ENCODE results near the gene NYAP2. TPM values are rescaled to one million over a fixed set of nuclear protein-coding genes. Genes with fewer than 3 reads are reported as not detected.

Gene NYAP2
- total RNA-seq, 2 donors from 2014 or later = 0.12 TPM; not detected in 1

- Mint-ChIP-seq H3K4me3 (no peak overlapping the region), H3K27me3 (no peaks in the 10 kb centered on the region), H3K4me1 (peaks cover 8% of the 10 kb centered on the region), H3K36me3 (ENCODE audit: low read depth) (no peaks in the 10 kb centered on the region), H3K27ac (no peak overlapping the region)
- no peaks in the 10 kb centered on the region for H3K9me3 ChIP-seq (ENCODE audit: control insufficient read depth, low read length, poor library complexity, severe bottlenecking)
- ATAC-seq (no peak), DNase-seq (no peak)
Observed at GRCh38 chr2:225468131-225468530, 68.6 kb downstream of the NYAP2 start.

GRCh38 chr2:225471039-225471438 lies 71.5 kb downstream of the NYAP2 start:
- no peaks in the 10 kb centered on the region for H3K4me1 Mint-ChIP-seq
- H3K36me3 Mint-ChIP-seq (ENCODE audit: low read depth) = no peaks in the 10 kb centered on the region
- H3K4me3 Mint-ChIP-seq = no peak overlapping the region
- H3K27ac Mint-ChIP-seq = no peak overlapping the region
- no peaks in the 10 kb centered on the region for H3K9me3 ChIP-seq (ENCODE audit: control insufficient read depth, low read length, poor library complexity, severe bottlenecking)
- ATAC-seq (no peak), DNase-seq (no peak)
- peaks cover 4% of the 10 kb centered on the region for H3K27me3 Mint-ChIP-seq

DNA sequence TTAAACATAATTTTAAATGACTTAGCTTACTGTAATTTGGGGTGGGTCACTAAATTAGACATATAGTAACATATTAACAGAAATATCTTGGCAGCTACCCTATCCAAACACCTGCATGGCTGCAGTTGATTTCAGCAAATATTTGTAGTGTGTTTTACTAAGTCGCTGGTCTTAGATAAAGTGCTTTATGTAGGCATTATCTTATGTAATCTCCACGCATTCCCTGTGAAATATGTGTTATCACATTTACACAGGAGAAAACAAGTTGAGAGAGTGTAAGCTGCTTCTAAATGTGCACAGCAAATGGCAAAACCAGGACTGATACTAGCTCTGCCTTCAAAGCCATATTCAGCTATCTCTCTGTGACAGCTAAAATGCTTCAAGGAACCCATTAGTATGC lies 72.0 kb downstream of the NYAP2 start:
- H3K9me3 ChIP-seq (ENCODE audit: control insufficient read depth, low read length, poor library complexity, severe bottlenecking) = no peaks in the 10 kb centered on the region
- H3K4me1 Mint-ChIP-seq = no peaks in the 10 kb centered on the region
- ATAC-seq (no peak), DNase-seq (no peak)
- H3K27me3 Mint-ChIP-seq = peaks cover 4% of the 10 kb centered on the region
- H3K4me3 Mint-ChIP-seq = no peak overlapping the region
- H3K36me3 Mint-ChIP-seq (ENCODE audit: low read depth) = no peaks in the 10 kb centered on the region
- no peak overlapping the region for H3K27ac Mint-ChIP-seq

DNA sequence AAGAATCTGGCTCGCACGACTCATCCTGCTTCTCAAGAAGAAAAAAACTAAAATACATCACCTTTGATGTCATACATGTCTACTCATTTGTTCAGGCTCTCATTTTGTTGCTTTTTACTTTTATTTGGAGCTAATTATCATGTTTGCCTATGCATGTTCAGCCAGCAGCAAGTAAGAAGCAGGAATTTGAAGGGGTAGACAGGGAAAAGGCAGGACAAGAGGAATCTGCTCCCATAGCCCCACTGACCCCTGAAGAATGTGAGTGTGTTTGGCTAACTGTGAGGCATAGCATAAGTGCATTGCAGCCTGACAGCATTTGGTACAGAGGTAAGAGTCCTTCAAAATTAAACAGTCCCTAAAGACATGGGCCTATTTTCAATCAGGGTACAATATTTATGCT lies 72.7 kb downstream of the NYAP2 start:
- Mint-ChIP-seq H3K27me3 (peaks cover 4% of the 10 kb centered on the region), H3K36me3 (ENCODE audit: low read depth) (no peaks in the 10 kb centered on the region), H3K4me1 (no peaks in the 10 kb centered on the region), H3K27ac (no peak overlapping the region), H3K4me3 (no peak overlapping the region)
- DNase-seq (no peak), ATAC-seq (no peak)
- no peaks in the 10 kb centered on the region for H3K9me3 ChIP-seq (ENCODE audit: control insufficient read depth, low read length, poor library complexity, severe bottlenecking)

DNA sequence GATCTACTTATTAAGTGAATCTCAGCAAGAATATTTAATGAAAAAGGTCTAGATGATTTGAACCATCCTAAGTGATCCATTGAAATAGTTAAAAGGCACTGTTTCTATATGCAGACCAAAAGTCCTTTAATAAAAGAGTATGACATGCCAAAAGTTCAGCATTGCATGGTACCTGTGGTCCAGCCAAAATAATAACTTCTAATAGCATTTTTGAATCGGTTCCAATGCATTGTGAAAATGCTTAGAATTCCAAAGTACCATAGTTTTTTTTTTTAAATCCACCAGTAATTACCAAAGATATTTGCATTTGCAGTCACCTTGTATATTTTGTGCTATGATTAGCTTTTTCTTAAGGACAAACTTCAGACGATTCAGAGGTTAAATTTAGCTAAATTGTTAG lies 79.9 kb downstream of the NYAP2 start:
- H3K27me3 Mint-ChIP-seq = peaks cover 28% of the 10 kb centered on the region
- DNase-seq = no peak
- no peaks in the 10 kb centered on the region for H3K4me1 Mint-ChIP-seq
- no peaks in the 10 kb centered on the region for H3K36me3 Mint-ChIP-seq (ENCODE audit: low read depth)
- H3K27ac Mint-ChIP-seq = no peak overlapping the region
- H3K9me3 ChIP-seq (ENCODE audit: control insufficient read depth, low read length, poor library complexity, severe bottlenecking) = no peaks in the 10 kb centered on the region
- no peak overlapping the region for H3K4me3 Mint-ChIP-seq
- no peak for ATAC-seq

GRCh38 chr2:225484751-225485150 lies 85.2 kb downstream of the NYAP2 start:
- peaks cover 12% of the 10 kb centered on the region for H3K27me3 Mint-ChIP-seq
- H3K36me3 Mint-ChIP-seq (ENCODE audit: low read depth) = no peaks in the 10 kb centered on the region
- no peak for ATAC-seq
- no peak overlapping the region for H3K4me3 Mint-ChIP-seq
- H3K9me3 ChIP-seq (ENCODE audit: control insufficient read depth, low read length, poor library complexity, severe bottlenecking) = no peaks in the 10 kb centered on the region
- H3K27ac Mint-ChIP-seq = no peak overlapping the region
- DNase-seq = no peak
- H3K4me1 Mint-ChIP-seq = peaks cover 2% of the 10 kb centered on the region

- Mint-ChIP-seq H3K27ac (no peak overlapping the region), H3K27me3 (peaks cover 7% of the 10 kb centered on the region), H3K4me3 (no peak overlapping the region), H3K36me3 (ENCODE audit: low read depth) (no peaks in the 10 kb centered on the region), H3K4me1 (peaks cover 2% of the 10 kb centered on the region)
- ATAC-seq (no peak), DNase-seq (no peak)
- H3K9me3 ChIP-seq (ENCODE audit: control insufficient read depth, low read length, poor library complexity, severe bottlenecking) = no peaks in the 10 kb centered on the region
Observed at GRCh38 chr2:225486236-225486635, 86.7 kb downstream of the NYAP2 start.

- no peak overlapping the region for H3K27ac Mint-ChIP-seq
- no peaks in the 10 kb centered on the region for H3K36me3 Mint-ChIP-seq (ENCODE audit: low read depth)
- ATAC-seq (no peak), DNase-seq (no peak)
- H3K27me3 Mint-ChIP-seq = no peaks in the 10 kb centered on the region
- peaks cover 2% of the 10 kb centered on the region for H3K4me1 Mint-ChIP-seq
- no peaks in the 10 kb centered on the region for H3K9me3 ChIP-seq (ENCODE audit: control insufficient read depth, low read length, poor library complexity, severe bottlenecking)
- no peak overlapping the region for H3K4me3 Mint-ChIP-seq
Observed at GRCh38 chr2:225487878-225488416, 88.4 kb downstream of the NYAP2 start.

- Mint-ChIP-seq H3K4me1 (peaks cover 2% of the 10 kb centered on the region), H3K27ac (no peak overlapping the region), H3K4me3 (no peak overlapping the region), H3K36me3 (ENCODE audit: low read depth) (no peaks in the 10 kb centered on the region), H3K27me3 (no peaks in the 10 kb centered on the region)
- DNase-seq = no peak
- H3K9me3 ChIP-seq (ENCODE audit: control insufficient read depth, low read length, poor library complexity, severe bottlenecking) = no peaks in the 10 kb centered on the region
- no peak for ATAC-seq
Observed at GRCh38 chr2:225488743-225489142, 89.2 kb downstream of the NYAP2 start.

GRCh38 chr2:225493420-225494099 lies 94.0 kb downstream of the NYAP2 start:
- no peaks in the 10 kb centered on the region for H3K36me3 Mint-ChIP-seq (ENCODE audit: low read depth)
- no peaks in the 10 kb centered on the region for H3K27me3 Mint-ChIP-seq
- DNase-seq = no peak
- H3K4me3 Mint-ChIP-seq = no peak overlapping the region
- H3K27ac Mint-ChIP-seq = no peak overlapping the region
- H3K9me3 ChIP-seq (ENCODE audit: control insufficient read depth, low read length, poor library complexity, severe bottlenecking) = no peaks in the 10 kb centered on the region
- ATAC-seq = no peak
- H3K4me1 Mint-ChIP-seq = no peaks in the 10 kb centered on the region

DNA sequence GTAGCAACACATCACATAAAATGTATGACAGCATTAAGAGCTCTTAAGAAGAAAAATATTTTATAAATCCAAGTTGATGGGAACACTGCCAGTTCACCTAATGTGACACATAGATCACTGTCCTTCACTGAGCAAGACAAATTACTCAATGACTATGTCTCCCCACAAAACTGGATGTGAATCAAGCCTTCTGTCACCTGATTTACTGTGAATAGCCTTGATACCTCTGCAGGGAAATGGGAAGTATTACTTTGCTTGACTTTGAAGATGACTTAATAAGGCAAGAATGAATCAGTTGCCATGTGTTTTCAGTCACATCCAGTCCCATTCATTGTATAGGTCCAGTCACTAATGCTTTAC lies 94.6 kb downstream of the NYAP2 start:
- DNase-seq = no peak
- H3K36me3 Mint-ChIP-seq (ENCODE audit: low read depth) = no peaks in the 10 kb centered on the region
- H3K27me3 Mint-ChIP-seq = no peaks in the 10 kb centered on the region
- ATAC-seq = no peak
- no peaks in the 10 kb centered on the region for H3K9me3 ChIP-seq (ENCODE audit: control insufficient read depth, low read length, poor library complexity, severe bottlenecking)
- H3K4me1 Mint-ChIP-seq = no peaks in the 10 kb centered on the region
- H3K4me3 Mint-ChIP-seq = no peak overlapping the region
- H3K27ac Mint-ChIP-seq = no peak overlapping the region

- Mint-ChIP-seq H3K4me1 (no peaks in the 10 kb centered on the region), H3K4me3 (no peak overlapping the region)
Observed at GRCh38 chr2:225495706-225496105, 96.2 kb downstream of the NYAP2 start.

GRCh38 chr2:225496568-225496967 lies 97.1 kb downstream of the NYAP2 start:
- H3K4me3 Mint-ChIP-seq = no peak overlapping the region
- H3K27me3 Mint-ChIP-seq = peaks cover 8% of the 10 kb centered on the region
- no peak overlapping the region for H3K27ac Mint-ChIP-seq
- DNase-seq (no peak), ATAC-seq (no peak)
- no peaks in the 10 kb centered on the region for H3K4me1 Mint-ChIP-seq
- no peaks in the 10 kb centered on the region for H3K36me3 Mint-ChIP-seq (ENCODE audit: low read depth)
- H3K9me3 ChIP-seq (ENCODE audit: control insufficient read depth, low read length, poor library complexity, severe bottlenecking) = no peaks in the 10 kb centered on the region

More at GRCh38 chr2:225495706-225496105, 96.2 kb downstream of the NYAP2 start:
- no peak for DNase-seq
- H3K27me3 Mint-ChIP-seq = peaks cover 5% of the 10 kb centered on the region
- H3K36me3 Mint-ChIP-seq (ENCODE audit: low read depth) = no peaks in the 10 kb centered on the region
- no peak for ATAC-seq
- no peak overlapping the region for H3K27ac Mint-ChIP-seq
- no peaks in the 10 kb centered on the region for H3K9me3 ChIP-seq (ENCODE audit: control insufficient read depth, low read length, poor library complexity, severe bottlenecking)

- Mint-ChIP-seq H3K27me3 (peaks cover 13% of the 10 kb centered on the region), H3K4me1 (no peaks in the 10 kb centered on the region), H3K36me3 (ENCODE audit: low read depth) (no peaks in the 10 kb centered on the region), H3K27ac (no peak overlapping the region), H3K4me3 (no peak overlapping the region)
- no peaks in the 10 kb centered on the region for H3K9me3 ChIP-seq (ENCODE audit: control insufficient read depth, low read length, poor library complexity, severe bottlenecking)
- DNase-seq (no peak), ATAC-seq (no peak)
Observed at GRCh38 chr2:225497166-225497565, 97.7 kb downstream of the NYAP2 start.
